Activated T-cell treated with anti-CD3 and anti-CD28 coated beads, Interleukin-2, amount 50 U/mL, for 24 hours (primary cell): ENCODE results near the gene DOCK3.

Experiments
- DNase-seq: peaks from one replicate; pipeline ENCODE4 v3.0.0-alpha.2; 2020
- H3K27ac Mint-ChIP-seq: 2 replicates; pipeline ENCODE4 v1.8.0; 2020; ENCODE audit warnings: mild to moderate bottlenecking, mixed read lengths
- H3K27me3 Mint-ChIP-seq: 2 replicates; pipeline ENCODE4 v1.8.0; 2020; ENCODE audit warnings: mixed read lengths
- H3K36me3 Mint-ChIP-seq: 2 replicates; pipeline ENCODE4 v1.8.0; 2020; ENCODE audit warnings: low read depth, mixed read lengths
- H3K4me1 Mint-ChIP-seq: 2 replicates; pipeline ENCODE4 v1.8.0; 2020; ENCODE audit warnings: low read depth, mixed read lengths
- H3K4me3 Mint-ChIP-seq: 2 replicates; pipeline ENCODE4 v1.8.0; 2020; ENCODE audit warnings: mild to moderate bottlenecking, moderate library complexity, mixed read lengths
- H3K9me3 Mint-ChIP-seq: 2 replicates; pipeline ENCODE4 v1.8.0; 2020; ENCODE audit warnings: mixed read lengths

Gene DOCK3, protein sequence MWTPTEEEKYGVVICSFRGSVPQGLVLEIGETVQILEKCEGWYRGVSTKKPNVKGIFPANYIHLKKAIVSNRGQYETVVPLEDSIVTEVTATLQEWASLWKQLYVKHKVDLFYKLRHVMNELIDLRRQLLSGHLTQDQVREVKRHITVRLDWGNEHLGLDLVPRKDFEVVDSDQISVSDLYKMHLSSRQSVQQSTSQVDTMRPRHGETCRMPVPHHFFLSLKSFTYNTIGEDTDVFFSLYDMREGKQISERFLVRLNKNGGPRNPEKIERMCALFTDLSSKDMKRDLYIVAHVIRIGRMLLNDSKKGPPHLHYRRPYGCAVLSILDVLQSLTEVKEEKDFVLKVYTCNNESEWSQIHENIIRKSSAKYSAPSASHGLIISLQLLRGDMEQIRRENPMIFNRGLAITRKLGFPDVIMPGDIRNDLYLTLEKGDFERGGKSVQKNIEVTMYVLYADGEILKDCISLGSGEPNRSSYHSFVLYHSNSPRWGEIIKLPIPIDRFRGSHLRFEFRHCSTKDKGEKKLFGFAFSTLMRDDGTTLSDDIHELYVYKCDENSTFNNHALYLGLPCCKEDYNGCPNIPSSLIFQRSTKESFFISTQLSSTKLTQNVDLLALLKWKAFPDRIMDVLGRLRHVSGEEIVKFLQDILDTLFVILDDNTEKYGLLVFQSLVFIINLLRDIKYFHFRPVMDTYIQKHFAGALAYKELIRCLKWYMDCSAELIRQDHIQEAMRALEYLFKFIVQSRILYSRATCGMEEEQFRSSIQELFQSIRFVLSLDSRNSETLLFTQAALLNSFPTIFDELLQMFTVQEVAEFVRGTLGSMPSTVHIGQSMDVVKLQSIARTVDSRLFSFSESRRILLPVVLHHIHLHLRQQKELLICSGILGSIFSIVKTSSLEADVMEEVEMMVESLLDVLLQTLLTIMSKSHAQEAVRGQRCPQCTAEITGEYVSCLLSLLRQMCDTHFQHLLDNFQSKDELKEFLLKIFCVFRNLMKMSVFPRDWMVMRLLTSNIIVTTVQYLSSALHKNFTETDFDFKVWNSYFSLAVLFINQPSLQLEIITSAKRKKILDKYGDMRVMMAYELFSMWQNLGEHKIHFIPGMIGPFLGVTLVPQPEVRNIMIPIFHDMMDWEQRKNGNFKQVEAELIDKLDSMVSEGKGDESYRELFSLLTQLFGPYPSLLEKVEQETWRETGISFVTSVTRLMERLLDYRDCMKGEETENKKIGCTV (N-terminal part only)

GRCh38 chr3:50674349-50675178 lies at the start of gene DOCK3:
Gene DOCK3 (plus strand): TSS chr3:50674927. CDS start chr3:50675264, 337 bp downstream.
- Mint-ChIP-seq H3K4me1 (peaks cover 15% of the 10 kb centered on the region), H3K4me3 (peak within 1 kb of the TSS; percentile 76), H3K27me3 (peaks cover 46% of the 10 kb centered on the region), H3K36me3 (no peaks in the 10 kb centered on the region), H3K27ac (peak within 1 kb of the TSS; percentile 33), H3K9me3 (no peaks in the 10 kb centered on the region)
- DNase-seq = peak; percentile 79

DNA sequence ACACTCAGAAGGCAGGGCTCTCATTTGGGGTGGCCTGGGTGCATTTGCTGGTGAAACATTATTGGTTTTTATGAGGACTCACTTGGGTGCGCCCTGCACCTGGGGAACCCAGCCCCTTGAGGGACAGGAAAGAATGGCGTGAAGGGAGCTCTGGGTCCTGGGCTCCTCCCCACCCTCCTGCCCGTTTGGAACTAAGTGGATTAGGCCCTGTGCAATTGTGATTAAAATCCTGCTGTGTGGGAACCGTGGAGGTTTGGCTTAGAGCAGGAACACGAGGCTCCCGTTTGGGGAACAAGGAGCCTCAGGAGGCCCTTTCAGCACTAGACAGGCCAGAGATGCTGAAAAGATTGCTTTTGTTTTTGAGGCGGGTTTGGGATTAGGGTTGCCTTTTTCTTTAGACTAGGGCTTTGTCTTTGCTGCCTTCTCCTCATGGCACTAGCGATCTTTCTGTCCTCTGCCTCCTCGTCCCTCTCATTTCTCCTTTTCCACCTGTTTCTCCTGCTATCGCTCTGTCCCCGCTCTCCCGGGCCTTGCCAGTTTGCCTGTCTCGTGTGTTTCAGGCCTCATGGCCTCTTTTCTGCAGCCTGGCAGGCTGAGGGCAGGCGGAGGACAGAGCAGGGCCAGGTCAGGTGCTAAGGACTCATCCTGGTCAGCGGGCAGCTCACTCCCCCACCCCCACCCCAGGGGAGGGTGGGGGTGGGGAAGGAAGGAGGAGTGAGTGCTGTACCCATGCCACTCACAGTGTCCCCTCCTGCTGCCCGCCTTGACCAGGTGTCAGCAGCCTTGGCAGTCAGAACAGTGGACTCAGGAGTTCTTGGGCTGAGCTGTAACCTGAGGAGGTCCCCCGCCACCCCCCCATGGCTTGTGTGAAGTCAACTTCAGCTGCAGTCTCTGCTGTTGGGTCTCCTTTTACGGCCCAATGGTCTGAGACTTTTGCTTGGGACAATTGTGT lies 49.2 kb upstream of the DOCK3 start:
- Mint-ChIP-seq H3K36me3 (peaks cover 97% of the 10 kb centered on the region), H3K9me3 (no peaks in the 10 kb centered on the region), H3K4me3 (peak overlapping the region; percentile 74), H3K4me1 (peaks cover 96% of the 10 kb centered on the region), H3K27me3 (no peaks in the 10 kb centered on the region), H3K27ac (peak overlapping the region; percentile 96)
- no peak for DNase-seq

- H3K4me1 Mint-ChIP-seq = peaks cover 98% of the 10 kb centered on the region
- H3K27me3 Mint-ChIP-seq = no peaks in the 10 kb centered on the region
- peaks cover 98% of the 10 kb centered on the region for H3K36me3 Mint-ChIP-seq
- no peak overlapping the region for H3K4me3 Mint-ChIP-seq
- H3K27ac Mint-ChIP-seq = peak overlapping the region; percentile 80
- H3K9me3 Mint-ChIP-seq = no peaks in the 10 kb centered on the region
- DNase-seq = no peak
Observed at GRCh38 chr3:50626401-50626800, 48.3 kb upstream of the DOCK3 start.

- peaks cover 99% of the 10 kb centered on the region for H3K36me3 Mint-ChIP-seq
- DNase-seq = peak; percentile 37
Observed at GRCh38 chr3:50627407-50628051, 47.2 kb upstream of the DOCK3 start.

DNA sequence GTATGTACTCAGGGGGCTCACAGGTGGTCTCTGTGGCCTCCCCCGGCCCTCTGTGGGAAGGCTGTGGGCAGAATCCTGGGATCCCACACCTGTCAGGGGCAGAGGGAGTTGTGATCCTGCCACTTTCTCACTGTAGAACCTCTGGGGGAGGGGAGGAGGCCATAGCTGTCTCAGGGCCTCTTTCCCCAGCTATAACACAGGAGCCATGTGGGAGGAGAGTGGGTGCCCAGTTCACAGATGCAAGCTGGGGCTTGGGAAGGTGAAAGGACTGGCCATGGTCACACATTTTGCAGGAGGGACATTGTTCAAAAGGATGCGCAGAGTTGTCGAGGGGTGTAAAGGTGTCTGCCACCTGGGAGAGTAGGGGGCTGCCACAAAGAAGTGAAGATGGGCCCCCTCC lies 46.1 kb upstream of the DOCK3 start:
- no peak for DNase-seq

More at GRCh38 chr3:50627407-50628051, 47.2 kb upstream of the DOCK3 start:
- no peaks in the 10 kb centered on the region for H3K9me3 Mint-ChIP-seq
- no peaks in the 10 kb centered on the region for H3K27me3 Mint-ChIP-seq
- H3K4me1 Mint-ChIP-seq = peaks cover 100% of the 10 kb centered on the region
- peak overlapping the region; percentile 80 for H3K27ac Mint-ChIP-seq
- H3K4me3 Mint-ChIP-seq = peak overlapping the region; percentile 21

GRCh38 chr3:50630394-50630793 lies 44.3 kb upstream of the DOCK3 start:
- Mint-ChIP-seq H3K27ac (peak overlapping the region; percentile 91), H3K27me3 (no peaks in the 10 kb centered on the region), H3K4me1 (peaks cover 95% of the 10 kb centered on the region), H3K36me3 (peaks cover 93% of the 10 kb centered on the region), H3K9me3 (no peaks in the 10 kb centered on the region), H3K4me3 (no peak overlapping the region)
- no peak for DNase-seq

More for the DNA sequence above, 46.1 kb upstream of the DOCK3 start:
- Mint-ChIP-seq H3K36me3 (peaks cover 99% of the 10 kb centered on the region), H3K4me3 (no peak overlapping the region), H3K4me1 (peaks cover 100% of the 10 kb centered on the region), H3K27ac (peak overlapping the region; percentile 80), H3K9me3 (no peaks in the 10 kb centered on the region), H3K27me3 (no peaks in the 10 kb centered on the region)

DNA sequence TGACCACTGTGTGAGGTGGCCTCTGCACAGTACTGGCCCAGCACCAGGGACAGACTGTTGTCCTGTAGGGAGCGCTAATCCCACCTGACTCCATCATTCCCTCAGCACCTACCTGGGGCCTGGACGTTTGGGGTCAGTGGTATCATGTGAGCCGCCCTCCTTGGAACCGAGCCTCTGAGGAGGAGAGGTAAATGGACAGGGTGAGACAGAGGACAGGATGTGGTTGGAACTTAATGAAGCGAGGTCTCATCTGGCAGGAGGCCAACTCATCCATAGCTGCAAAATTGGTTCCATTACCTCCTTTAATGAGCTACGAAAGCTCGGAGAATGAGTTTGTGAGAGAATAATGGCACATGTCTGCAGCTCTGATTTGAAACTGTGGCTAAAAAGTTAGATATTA lies 43.9 kb upstream of the DOCK3 start:
- no peaks in the 10 kb centered on the region for H3K27me3 Mint-ChIP-seq
- no peaks in the 10 kb centered on the region for H3K9me3 Mint-ChIP-seq
- H3K36me3 Mint-ChIP-seq = peaks cover 91% of the 10 kb centered on the region
- no peak overlapping the region for H3K4me3 Mint-ChIP-seq
- H3K4me1 Mint-ChIP-seq = peaks cover 91% of the 10 kb centered on the region
- DNase-seq = no peak
- H3K27ac Mint-ChIP-seq = peak overlapping the region; percentile 91

GRCh38 chr3:50632450-50632849 lies 42.3 kb upstream of the DOCK3 start:
- peak overlapping the region; percentile 46 for H3K4me3 Mint-ChIP-seq
- H3K9me3 Mint-ChIP-seq = no peaks in the 10 kb centered on the region

GRCh38 chr3:50633230-50633790 lies 41.4 kb upstream of the DOCK3 start:
- no peak overlapping the region for H3K4me3 Mint-ChIP-seq

More at GRCh38 chr3:50632450-50632849, 42.3 kb upstream of the DOCK3 start:
- Mint-ChIP-seq H3K4me1 (peaks cover 91% of the 10 kb centered on the region), H3K27ac (peak overlapping the region; percentile 91), H3K27me3 (no peaks in the 10 kb centered on the region), H3K36me3 (peaks cover 88% of the 10 kb centered on the region)
- no peak for DNase-seq

DNA sequence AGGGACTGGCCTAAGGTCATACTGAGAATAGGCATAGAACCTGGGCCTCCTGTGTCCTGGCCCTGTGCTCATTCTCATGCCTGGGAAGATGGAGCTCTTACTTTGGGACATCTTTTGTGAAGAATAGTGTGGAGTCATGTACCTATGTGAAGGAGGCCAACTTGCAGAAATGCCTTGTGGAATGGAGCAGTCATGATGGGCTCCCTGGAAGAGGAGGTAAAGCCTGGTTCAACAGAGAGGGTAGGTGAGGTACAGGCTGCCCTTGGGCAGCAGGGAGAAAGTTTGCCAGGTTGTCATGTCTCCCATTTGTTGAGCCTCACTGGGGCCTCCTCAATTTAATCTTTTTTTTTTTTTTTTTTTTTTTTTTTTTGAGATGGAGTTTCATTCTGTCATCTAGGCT lies 39.7 kb upstream of the DOCK3 start:
- H3K4me3 Mint-ChIP-seq = no peak overlapping the region
- peak overlapping the region; percentile 72 for H3K27ac Mint-ChIP-seq
- H3K4me1 Mint-ChIP-seq = peaks cover 87% of the 10 kb centered on the region
- peaks cover 88% of the 10 kb centered on the region for H3K36me3 Mint-ChIP-seq
- no peak for DNase-seq
- no peaks in the 10 kb centered on the region for H3K9me3 Mint-ChIP-seq
- H3K27me3 Mint-ChIP-seq = no peaks in the 10 kb centered on the region

More at GRCh38 chr3:50633230-50633790, 41.4 kb upstream of the DOCK3 start:
- Mint-ChIP-seq H3K36me3 (peaks cover 88% of the 10 kb centered on the region), H3K4me1 (peaks cover 91% of the 10 kb centered on the region), H3K27ac (peak overlapping the region; percentile 91), H3K9me3 (no peaks in the 10 kb centered on the region), H3K27me3 (no peaks in the 10 kb centered on the region)
- no peak for DNase-seq

- H3K4me1 Mint-ChIP-seq = peaks cover 74% of the 10 kb centered on the region
- H3K27ac Mint-ChIP-seq = peak overlapping the region; percentile 89
- H3K27me3 Mint-ChIP-seq = no peaks in the 10 kb centered on the region
- H3K9me3 Mint-ChIP-seq = no peaks in the 10 kb centered on the region
- DNase-seq = no peak
- H3K36me3 Mint-ChIP-seq = peaks cover 88% of the 10 kb centered on the region
- no peak overlapping the region for H3K4me3 Mint-ChIP-seq
Observed at GRCh38 chr3:50637011-50637410, 37.7 kb upstream of the DOCK3 start.

DNA sequence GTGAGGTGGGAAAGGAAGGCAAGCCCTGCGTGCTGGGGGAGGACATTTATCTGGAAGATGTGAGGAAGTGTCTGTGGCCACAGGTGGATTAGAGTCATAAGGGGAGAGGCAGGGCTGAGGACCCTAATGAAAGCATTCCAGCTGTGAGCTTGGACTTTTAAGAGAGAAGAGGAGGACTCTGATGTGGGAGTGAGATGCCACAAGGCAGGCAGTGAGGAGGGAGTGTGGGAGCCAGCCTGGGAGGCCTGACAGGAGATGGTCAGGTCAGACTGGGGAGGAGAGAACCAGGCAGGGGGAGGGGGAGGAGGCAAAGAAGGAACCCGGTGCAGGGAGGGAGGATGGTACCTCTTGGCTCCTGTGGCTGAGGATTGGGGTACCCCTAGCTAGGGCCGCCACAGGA lies 36.8 kb upstream of the DOCK3 start:
- Mint-ChIP-seq H3K4me3 (no peak overlapping the region), H3K27ac (peak overlapping the region; percentile 88), H3K36me3 (peaks cover 88% of the 10 kb centered on the region), H3K9me3 (no peaks in the 10 kb centered on the region), H3K27me3 (no peaks in the 10 kb centered on the region), H3K4me1 (peaks cover 70% of the 10 kb centered on the region)
- no peak for DNase-seq
